Gastroesophageal sphincter (tissue), 3 donors: ENCODE results near the gene FRZB.

ENCODE experiments used
- POLR2AphosphoS5 ChIP-seq: sonication (generic); formaldehyde crosslinking; IDR thresholded peaks from one replicate; pipeline ENCODE4 v1.6.1; 2017; ENCODE audit warnings: antibody characterized with exemption
- TF ChIP-seq, protein P1 (sequence below), 4 experiments: fragments of 200-600 bp in 2 of 4; fragments of 450-650 bp in 2 of 4; sonication (generic) in 1 of 4; IDR thresholded peaks; one replicate each; pipeline ENCODE4 v1.5.1; 2017 to 2019; ENCODE audit warnings: antibody characterized with exemption in 4 of 4, mild to moderate bottlenecking in 2 of 4, moderate library complexity in 2 of 4

DNA sequence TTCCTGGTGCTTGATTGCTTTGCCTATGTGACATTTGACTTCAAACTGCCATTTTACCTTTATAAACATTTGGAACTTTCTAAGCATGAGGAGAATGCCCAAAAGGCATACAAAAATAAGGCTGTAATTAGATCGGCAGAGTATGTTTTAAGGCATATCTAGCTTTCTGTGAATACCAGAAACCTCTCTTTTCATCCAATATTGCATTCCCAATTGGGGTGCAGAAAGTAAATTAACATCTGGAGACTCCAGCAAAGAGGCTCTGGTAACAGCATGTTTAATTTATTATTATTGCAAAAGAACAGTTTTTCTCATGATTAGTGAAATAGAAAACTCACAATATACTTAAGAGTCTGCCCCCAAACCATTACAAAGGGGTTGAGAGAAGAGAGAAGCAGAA lies 32.1 kb downstream of the FRZB start:
- no peak for TF ChIP-seq POLR2AphosphoS5
- TF ChIP-seq, protein P1, sequence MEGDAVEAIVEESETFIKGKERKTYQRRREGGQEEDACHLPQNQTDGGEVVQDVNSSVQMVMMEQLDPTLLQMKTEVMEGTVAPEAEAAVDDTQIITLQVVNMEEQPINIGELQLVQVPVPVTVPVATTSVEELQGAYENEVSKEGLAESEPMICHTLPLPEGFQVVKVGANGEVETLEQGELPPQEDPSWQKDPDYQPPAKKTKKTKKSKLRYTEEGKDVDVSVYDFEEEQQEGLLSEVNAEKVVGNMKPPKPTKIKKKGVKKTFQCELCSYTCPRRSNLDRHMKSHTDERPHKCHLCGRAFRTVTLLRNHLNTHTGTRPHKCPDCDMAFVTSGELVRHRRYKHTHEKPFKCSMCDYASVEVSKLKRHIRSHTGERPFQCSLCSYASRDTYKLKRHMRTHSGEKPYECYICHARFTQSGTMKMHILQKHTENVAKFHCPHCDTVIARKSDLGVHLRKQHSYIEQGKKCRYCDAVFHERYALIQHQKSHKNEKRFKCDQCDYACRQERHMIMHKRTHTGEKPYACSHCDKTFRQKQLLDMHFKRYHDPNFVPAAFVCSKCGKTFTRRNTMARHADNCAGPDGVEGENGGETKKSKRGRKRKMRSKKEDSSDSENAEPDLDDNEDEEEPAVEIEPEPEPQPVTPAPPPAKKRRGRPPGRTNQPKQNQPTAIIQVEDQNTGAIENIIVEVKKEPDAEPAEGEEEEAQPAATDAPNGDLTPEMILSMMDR (IDR thresholded peaks at IDR 0.05): no peak
